GM21526 (cell line): ENCODE results near the gene CASP2.
"Not testable (repeated sequence)": the region's sequence is repeated elsewhere in the genome, so short reads cannot be mapped to it uniquely, and the experiment has no call there.

ENCODE experiments used
- ATAC-seq: cut with Tn5 transposase; IDR thresholded peaks from one replicate; pipeline ENCODE4 v1.9.1; 2021; ENCODE audit warnings: moderate library complexity; ENCODE audit not compliant: unreplicated experiment, low FRiP score

CASP2 gene

DNA sequence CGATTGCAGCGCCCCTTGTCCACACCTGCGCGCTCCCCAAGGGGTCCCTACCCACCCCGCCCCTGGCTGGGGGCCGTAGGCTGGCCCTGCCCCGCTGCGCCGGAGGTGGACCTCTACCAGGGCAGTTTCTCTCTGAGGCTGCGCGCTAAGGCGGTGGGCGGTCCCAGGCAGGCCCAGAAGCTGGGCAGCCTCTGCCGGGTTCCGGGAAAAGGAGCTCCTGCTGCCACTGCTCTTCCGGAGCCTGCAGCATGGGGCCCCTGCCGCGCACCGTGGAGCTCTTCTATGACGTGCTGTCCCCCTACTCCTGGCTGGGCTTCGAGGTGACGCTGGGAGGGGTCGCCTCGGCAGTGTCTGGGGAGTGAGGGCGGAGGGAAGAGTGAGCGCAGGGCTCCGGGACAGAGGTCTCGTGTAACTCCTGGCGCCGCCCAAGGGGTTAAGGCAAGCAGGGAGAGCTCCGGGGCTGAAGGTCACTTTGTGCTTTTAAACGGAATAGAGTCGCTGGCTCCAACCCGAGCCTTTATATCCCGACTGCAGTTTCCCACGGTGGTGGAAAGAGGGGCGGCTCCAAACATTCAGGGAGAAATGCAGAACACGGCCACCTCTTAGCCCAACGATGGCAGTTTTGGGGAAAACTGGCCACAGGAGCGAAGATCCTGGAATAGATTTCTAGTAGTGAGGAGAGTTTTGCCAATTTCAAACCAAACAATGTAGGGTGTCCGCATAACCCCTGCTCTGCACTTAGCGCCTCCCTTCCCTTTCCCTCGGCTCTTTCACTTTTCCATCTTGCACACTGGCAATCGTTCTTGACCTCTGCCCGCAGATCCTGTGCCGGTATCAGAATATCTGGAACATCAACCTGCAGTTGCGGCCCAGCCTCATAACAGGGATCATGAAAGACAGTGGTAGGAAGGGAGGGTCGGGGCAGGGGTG, 24.6 kb upstream of the CASP2 start, which contains the start of gene GSTK1:
Gene GSTK1 (plus strand): TSS at position 176 of the 930 bp plus-strand sequence. CDS start 73 bp downstream, at position 249.
- peak; percentile 94 for ATAC-seq

DNA sequence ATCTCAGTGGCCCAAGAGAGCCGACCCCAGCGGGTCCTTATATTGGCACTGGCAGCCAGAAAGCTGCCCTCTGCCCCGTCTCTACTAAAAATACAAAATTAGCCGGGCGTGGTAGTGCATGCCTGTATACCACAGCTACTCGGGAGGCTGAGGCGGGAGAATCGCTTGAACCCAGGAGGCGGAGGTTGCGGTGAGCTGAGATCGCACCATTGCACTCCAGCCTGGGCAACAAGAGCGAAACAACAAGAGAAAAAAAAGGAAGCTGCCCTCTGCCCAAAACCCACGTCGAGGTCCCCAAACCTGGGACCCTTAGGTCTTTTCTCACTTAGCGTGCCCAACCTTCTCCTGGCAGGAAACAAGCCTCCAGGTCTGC, 24.0 kb upstream of the CASP2 start:
- not testable (repeated sequence) for ATAC-seq

DNA sequence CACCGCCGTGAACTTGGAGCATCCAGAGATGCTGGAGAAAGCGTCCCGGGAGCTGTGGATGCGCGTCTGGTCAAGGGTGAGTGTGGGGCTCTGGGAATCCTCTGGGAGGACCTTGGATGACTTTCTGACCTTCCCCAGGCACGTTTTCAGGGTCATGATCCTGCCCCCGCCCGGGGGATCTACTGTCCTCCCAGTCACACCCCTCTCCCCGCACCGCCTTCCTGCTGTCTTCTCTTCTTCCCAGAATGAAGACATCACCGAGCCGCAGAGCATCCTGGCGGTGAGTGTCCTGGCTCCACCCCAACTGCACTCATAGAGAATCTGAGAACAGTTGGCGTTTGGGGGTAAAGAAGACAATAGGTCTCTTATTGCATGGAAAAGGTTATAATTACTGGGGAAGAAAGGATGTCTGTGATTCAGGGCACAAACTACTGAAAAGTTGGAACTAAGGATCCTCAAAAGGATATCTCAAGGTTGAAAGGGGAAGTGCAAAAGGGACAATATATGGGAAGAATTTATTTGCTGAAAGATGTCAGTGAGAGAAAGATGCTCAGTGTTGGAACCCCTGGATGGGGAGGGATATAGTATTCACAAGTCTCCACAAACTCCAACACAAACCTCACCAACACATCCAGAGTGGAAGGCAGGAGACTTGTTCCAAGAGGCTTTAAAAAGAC, 23.0 kb upstream of the CASP2 start:
- ATAC-seq = no peak

DNA sequence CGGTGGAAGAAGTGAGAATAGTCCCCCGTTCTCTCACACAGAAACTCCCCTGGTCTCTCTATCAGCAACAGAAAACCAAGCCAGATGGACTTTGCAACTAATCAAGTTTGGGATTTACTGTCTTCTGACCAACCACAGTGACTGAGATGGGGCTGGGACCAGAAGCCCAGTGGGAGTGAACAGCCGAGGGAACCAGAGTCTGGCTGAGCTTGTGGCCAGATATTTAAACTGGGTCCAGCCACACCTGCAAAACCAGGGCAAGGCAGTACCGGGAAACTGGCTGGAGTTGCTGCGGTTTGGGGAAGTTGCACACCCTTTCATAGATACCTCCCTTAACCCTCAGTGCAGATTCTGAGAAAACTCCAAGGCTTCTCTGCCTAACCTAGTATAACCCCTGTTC, 18.9 kb upstream of the CASP2 start:
- ATAC-seq = no peak

DNA sequence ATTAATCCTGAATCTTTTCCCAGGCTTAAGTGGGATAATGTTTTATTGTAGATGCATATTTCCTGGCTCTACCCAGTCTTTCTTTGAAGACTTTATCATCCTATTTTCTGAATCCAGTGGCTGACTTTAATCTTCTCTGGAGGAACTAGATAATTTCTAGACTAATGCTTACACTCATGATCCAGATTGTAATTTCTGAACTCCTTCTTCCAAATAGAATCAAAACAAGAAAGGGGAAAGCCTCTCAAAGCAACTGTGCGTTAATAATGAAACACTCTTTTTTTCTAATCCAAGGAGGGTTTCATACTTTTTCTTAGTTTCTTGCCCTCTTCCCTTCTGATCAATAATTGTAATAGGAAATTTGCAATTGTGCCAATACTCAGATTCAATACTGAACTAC, 16.9 kb upstream of the CASP2 start:
- no peak for ATAC-seq

DNA sequence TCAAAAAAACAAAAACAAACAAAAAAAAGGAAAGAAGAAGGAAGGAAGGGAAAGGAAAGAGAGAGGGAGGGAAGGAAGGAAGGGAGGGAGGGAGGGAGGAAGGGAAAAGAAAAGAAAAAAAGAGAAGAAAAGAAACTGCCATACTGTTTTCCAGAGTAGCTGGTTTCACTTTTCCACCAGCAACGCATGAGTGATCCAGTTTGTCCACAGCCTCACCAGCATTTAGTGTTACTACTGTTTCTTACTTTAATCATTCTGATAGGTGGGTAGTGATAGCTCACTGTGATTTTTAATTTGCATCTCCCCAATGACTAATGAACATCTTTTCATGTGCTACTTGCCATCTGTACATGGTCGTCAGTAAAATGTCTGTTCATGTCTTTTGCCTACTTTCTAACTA, 15.3 kb upstream of the CASP2 start:
- no peak for ATAC-seq

DNA sequence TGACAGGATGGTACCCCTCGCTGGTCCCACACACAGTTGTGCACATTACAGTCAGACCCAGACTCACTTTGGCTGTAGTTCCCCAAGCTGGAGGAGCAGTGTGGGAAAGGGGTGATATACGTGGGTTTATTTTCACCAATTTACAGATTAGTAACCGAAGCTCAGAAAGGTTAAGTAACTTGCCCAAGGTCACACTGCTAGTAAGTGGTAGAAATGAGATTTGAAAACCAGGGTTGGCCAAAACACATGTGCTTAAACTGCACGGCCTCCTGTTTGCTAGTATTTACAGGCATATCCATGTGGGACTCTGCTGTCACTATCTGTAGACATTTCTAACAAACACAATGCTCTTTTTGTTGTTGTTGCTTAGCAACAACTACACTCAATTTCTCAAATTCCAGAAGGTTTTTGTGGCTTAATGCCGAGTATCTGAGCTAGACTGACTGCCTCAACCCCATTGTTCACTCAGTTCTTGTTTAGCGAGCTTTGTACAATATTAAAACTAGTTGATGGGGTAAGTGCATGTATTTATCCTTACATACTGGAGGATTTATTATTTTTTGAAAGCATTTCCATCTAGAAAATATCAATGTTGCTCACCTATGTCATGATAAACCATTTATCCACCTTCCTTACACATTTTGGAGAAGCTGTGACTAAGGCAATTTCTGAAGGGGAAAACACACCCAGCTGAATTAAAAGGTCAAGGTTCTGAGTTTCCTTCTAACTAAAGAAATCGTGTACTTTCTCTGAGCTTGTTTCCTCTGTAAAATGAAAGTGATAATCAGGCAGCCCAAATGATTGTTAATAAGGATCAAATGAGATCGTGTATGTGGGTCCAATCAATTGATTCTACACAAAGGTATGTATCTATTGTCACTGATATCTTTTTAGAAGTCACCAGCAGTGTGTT, 8.7 kb upstream of the CASP2 start:
- no peak for ATAC-seq

DNA sequence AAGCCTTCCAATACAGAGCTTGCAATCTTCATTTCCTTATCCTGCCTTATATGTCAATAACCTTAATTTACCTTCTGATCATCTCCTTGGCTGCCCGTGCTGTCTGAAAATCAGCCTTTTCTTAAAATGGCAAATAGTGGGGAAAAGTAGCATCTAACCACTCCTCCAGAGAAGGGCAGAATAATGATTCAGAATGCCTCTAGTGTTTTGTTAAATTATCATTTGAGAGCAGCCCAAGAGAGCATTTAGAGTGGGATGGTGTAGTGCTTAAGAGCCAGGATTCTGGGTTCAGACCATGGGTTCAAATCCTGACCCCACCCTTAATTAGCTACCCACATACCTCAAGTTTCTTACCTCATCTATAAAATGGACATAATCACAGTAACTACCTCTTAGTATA, 8.0 kb upstream of the CASP2 start:
- no peak for ATAC-seq

DNA sequence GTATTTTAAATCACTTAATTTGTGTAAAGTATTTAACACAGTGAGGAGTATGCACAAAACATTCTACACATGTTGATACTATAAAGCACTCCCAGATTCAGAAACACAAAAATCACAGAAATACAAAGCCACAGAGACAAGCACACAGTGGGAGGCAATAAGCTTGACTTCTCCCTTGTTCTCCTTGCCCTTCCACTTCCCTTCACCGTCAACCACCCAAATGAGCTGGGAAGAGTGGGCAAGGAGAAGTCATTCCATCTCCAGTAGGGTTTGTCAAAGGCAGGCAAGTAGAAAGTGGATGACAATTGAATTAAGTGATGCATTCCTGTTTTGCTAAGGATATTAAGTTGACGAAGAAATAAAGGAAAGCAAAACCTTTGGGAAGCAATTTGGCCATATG, 7.6 kb upstream of the CASP2 start:
- ATAC-seq = no peak

DNA sequence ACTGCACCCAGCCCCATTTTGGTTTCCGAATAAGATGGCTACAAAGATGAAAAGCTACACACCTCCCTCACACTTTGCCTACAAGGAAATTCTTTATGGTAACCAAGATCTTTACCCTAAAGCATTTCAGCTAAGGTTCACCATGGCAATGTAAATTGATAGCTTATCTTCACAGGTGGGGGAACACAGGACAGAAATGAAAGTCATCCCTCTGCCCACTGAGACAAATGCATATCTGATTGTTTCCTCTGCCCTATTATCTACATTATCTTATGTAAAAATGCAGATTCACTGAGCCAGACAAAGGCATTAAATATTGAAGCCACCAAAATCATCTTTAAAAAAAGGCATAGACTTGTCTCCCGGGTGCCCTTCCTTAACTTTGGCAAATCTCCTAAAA, 6.6 kb upstream of the CASP2 start:
- no peak for ATAC-seq

DNA sequence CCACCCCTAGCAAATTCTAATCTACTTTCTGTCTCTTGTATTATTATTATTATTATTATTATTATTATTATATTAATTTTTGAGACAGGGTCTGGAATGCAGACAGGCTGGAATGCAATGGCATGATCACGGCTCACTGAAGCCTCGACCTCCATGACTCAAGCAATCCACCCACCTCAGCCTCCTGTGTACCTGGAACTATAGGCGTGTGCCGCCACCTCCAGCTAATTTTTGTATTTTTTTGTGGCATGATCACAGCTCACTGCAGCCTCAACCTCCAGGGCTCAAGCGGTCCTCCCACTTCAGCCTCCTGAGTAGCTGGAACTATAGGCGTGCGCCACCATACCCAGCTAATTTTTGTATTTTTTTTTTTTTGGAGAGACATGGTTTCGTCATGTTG, 6.0 kb upstream of the CASP2 start:
- no peak for ATAC-seq

DNA sequence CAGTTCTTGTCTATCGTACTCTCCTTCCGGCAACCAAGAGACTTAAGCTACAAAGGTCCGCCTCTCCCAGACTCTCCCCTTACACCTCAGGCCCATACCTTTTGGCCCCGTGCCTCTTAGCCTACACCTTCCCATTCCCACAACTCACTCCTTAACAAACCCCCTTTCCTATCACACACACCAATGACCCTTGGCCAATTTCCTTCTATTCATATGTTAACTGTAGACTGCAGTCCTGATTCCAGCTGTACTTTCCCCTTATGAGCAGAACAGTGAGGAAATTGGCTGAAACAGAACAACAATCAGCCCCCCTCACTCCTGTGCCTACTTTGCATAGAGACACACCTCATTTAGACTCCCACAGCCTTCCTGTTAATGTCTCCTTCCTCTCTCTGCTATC, 4.8 kb upstream of the CASP2 start:
- ATAC-seq = no peak

DNA sequence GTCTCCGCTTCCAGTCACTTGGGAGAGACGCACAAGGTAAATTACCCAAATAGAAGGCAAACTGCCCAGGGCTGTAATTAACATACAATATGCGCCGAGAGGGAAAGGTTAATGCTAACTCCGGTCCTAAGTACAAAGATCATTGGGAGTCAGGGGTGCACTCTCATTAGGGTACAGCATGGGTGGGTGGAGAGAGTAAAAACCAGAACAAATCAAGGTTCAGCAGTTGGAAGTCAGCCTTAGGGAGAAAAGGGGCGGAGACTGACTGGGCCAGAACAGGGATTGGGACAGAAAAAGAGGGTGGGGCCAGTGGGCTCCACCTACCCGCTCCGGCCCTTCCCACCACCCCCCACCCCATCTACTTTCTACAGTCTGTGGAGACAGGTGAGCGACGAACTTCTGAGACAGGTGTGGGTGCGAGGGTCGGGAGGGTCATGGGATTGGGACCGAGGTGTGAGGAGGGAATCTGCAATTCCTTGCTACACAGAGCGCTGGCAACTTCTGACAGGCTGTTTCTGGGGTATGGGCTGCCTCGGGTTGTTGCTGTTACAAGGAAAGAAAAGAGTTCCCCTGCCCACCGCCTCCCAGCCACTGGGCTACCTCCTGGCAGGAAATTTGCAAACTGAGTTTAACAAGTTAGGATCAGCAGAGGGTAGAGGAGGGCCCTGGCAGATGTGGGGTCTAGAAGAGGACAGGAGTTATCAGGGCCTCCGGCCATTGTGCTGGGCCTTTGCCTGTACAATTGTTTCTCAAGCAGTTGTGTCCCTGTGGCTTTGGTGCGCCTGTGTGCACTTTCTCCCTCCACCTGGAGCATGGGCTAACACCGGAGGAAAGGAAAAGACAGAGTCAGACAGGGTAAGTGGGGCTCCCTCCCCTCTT, 3.3 kb upstream of the CASP2 start, which contains the start of gene TMEM139:
Gene TMEM139 (plus strand): TSS at position 368 of the 879 bp plus-strand sequence. CDS start 1,000 bp downstream, outside the sequence.
- ATAC-seq = no peak

DNA sequence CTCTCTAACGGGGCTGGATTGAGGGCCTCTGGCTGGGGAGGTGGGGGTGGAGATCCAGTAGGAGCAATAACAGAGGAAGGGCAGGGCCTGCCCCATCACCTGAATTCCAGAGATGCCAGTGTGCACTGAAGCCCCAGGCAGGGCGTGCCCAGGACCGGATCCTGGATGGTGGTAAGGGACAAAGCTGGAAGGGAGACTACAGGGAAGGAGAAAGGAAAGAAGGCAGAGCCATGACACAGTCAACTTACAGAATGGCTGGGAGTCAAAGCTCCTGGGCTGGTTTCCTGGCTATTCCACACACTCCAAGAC, 2.7 kb upstream of the CASP2 start:
- ATAC-seq = no peak

DNA sequence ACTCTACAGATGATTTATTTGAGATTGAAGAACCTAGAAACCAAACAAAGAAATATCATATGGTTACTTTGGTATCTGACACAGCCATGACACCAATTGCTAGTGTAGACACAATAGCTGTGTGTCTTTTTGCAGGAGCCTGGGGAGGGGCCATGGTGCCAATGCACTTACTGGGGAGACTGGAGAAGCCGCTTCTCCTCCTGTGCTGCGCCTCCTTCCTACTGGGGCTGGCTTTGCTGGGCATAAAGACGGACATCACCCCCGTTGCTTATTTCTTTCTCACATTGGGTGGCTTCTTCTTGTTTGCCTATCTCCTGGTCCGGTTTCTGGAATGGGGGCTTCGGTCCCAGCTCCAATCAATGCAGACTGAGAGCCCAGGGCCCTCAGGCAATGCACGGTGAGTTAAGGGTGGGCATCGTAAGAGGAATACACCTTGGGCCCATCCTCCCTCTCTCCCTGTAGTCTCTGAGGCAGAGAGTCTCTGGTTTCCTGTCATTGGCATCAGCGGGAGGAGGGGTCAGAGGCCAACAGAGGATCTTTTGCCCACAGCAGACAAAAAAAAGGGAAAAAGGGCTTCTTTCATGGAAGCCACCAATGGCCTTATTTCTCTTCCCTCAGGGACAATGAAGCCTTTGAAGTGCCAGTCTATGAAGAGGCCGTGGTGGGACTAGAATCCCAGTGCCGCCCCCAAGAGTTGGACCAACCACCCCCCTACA, 2.2 kb upstream of the CASP2 start:
- ATAC-seq = no peak

DNA sequence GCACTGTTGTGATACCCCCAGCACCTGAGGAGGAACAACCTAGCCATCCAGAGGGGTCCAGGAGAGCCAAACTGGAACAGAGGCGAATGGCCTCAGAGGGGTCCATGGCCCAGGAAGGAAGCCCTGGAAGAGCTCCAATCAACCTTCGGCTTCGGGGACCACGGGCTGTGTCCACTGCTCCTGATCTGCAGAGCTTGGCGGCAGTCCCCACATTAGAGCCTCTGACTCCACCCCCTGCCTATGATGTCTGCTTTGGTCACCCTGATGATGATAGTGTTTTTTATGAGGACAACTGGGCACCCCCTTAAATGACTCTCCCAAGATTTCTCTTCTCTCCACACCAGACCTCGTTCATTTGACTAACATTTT, 1.6 kb upstream of the CASP2 start:
- no peak for ATAC-seq

DNA sequence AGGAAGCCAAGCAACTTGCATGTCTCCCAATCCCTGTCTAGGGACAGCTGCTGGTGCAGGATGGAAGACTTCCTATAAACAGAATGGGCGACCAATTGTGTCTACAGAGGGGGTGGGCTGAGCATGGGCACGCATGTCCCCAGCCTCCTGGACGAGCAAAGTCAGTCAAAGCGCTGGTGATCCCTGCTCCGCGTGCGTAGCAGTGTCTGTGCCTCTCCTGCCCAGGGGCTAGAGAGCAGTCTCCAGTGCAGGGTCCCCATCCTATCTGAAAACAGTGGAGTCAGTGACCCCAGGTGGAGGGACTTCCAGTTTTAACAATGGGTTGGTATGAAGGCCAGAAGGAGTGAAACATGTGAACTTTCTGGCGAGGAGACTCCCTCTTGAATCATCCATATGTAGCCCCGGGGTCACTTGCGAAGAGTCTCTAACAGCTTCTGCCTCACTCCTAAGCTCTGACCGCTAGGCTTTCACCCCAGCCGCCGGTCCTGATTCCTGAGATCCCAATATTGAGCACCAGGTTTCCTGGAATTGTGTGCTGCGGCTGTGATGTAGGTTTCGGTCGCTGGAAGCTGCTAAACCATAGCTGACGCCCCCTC, 714 bp upstream of the CASP2 start:
- ATAC-seq = no peak

DNA sequence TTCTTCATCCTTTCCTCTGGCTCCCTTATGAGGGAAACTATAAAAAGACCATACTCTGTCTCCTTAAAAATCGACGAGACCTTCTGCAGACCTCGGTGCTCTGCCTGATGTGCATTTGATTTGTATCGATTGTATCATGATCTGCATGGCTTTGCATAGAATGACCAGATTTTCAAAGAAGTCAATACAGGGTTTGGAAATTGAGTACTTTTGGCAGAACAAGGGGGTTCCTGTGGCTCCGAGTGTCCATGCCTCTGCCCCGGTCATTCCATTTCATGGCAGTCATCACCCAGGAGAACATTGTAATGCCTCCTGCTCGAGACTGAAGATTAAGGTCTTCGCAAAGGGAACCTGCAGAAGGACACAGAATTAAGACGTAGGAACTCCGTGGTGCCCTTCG, 685 bp downstream of the CASP2 start:
- ATAC-seq = peak; percentile 2

DNA sequence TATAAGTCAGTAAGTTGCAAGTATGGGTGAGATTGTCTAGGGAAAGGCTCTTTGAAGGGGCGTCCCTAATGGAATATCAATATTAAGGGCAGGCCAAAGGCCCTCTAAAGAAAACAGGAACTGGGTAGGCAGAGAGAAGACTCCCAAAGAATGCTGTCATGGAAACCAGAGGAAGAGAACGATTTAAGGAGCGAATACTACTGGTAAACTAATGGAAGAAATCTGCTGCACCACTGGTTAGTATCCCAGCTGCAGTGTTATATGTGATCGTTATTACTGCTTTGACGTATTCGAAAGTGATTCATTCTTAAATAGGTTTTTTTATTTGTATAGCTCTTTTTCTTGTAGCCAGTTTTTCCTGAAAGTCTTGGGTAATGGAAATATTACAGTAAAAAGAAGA, 1.3 kb downstream of the CASP2 start:
- ATAC-seq = no peak
